Endothelial cell of umbilical vein (primary cell): ENCODE data around the gene ETS1. TPM values are rescaled to one million over a fixed set of nuclear protein-coding genes. Genes with fewer than 3 reads are reported as not detected.

Experiments
- BruUV-seq: library from RNA; stranded (reverse); fragments of 400-500 nt; replicated peaks from 2 replicates; lab custom pipeline; 2021; lab: Mats Ljungman, UMichigan
- CTCF ChIA-PET: fragments of 300-600, 350-600 bp; sonication (Branson Sonifier 250); formaldehyde crosslinking; loops from one replicate; lab custom pipeline; 2021; ENCODE audit warnings: antibody characterized with exemption, inconsistent platforms; lab: Charles Lee
- POLR2A ChIA-PET: fragments of 300-600, 350-600 bp; sonication (Branson Sonifier 250); formaldehyde crosslinking; loops from one replicate; lab custom pipeline; 2021; ENCODE audit warnings: antibody characterized with exemption, inconsistent platforms; lab: Charles Lee
- DNase-seq: peaks from one replicate; pipeline ENCODE4 v3.0.0-alpha.2; 2011; ENCODE audit warnings: low read depth, low spot score
- FAIRE-seq: peaks from 2 replicates; lab custom pipeline; 2011; peaks lifted over from hg19 to GRCh38; lab: Jason Lieb, UNC
- H2AFZ ChIP-seq: 2 replicates; pipeline ENCODE4 v1.6.0; 2012; ENCODE audit warnings: low read depth, low read length, control low read depth, inconsistent platforms
- H3K27ac ChIP-seq: 2 replicates; pipeline ENCODE4 v1.5.1; 2011; ENCODE audit warnings: low read depth, mild to moderate bottlenecking, control low read depth, low read length, moderate library complexity; ENCODE audit not compliant: insufficient read depth
- H3K27me3 ChIP-seq, 2 experiments: 2 replicates each; pipeline versions ENCODE4 v1.6.0 to v1.6.1; 2011; ENCODE audit warnings: low read length in 2 of 2, mixed read lengths in 1 of 2; ENCODE audit not compliant: control insufficient read depth in 2 of 2, insufficient read depth in 2 of 2
- H3K36me3 ChIP-seq, 2 experiments: 2 replicates in 1 of 2; 3 replicates in 1 of 2; pipeline ENCODE4 v1.5.1; 2011; ENCODE audit warnings: low read length in 2 of 2, mild to moderate bottlenecking in 1 of 2, moderate library complexity in 1 of 2; ENCODE audit not compliant: control insufficient read depth in 2 of 2, insufficient read depth in 2 of 2; ENCODE audit errors: extremely low read depth in 1 of 2
- H3K4me1 ChIP-seq: 3 replicates; pipeline ENCODE4 v1.5.1; 2011; ENCODE audit warnings: mild to moderate bottlenecking, low read length; ENCODE audit not compliant: control insufficient read depth, insufficient read depth; ENCODE audit errors: extremely low read depth
- H3K4me2 ChIP-seq: 2 replicates; pipeline ENCODE4 v1.6.1; 2011; ENCODE audit warnings: low read length, control low read depth, mixed read lengths; ENCODE audit not compliant: insufficient read depth
- H3K4me3 ChIP-seq, 3 experiments: fragments of 200-600 bp in 1 of 3; sonication (generic), shearing (Covaris generic) in 1 of 3; replicated peaks in 1 of 3; 2 replicates each; pipeline ENCODE4 v1.5.1; 2011 to 2016; ENCODE audit warnings: control low read depth in 3 of 3, low read length in 3 of 3, mild to moderate bottlenecking in 2 of 3, inconsistent platforms in 1 of 3, low read depth in 1 of 3, moderate library complexity in 1 of 3; ENCODE audit not compliant: insufficient read depth in 1 of 3
- H3K79me2 ChIP-seq: 2 replicates; pipeline ENCODE4 v1.6.0; 2012; ENCODE audit warnings: low read length, inconsistent platforms; ENCODE audit not compliant: control insufficient read depth, insufficient read depth
- H3K9ac ChIP-seq: replicated peaks from 2 replicates; pipeline ENCODE3; 2011; ENCODE audit warnings: low read length, control low read depth; ENCODE audit not compliant: insufficient read depth; ENCODE audit errors: extremely low read depth
- H3K9me1 ChIP-seq: replicated peaks from 3 replicates; pipeline ENCODE4 v1.6.0; 2011; ENCODE audit warnings: mild to moderate bottlenecking, low read length; ENCODE audit not compliant: control insufficient read depth, insufficient read depth; ENCODE audit errors: extremely low read depth
- H3K9me3 ChIP-seq: replicated peaks from 2 replicates; pipeline ENCODE4 v1.5.1; 2012; ENCODE audit warnings: low read length, inconsistent platforms; ENCODE audit not compliant: control insufficient read depth, insufficient read depth
- H4K20me1 ChIP-seq: replicated peaks from 2 replicates; pipeline ENCODE3; 2011; ENCODE audit warnings: mild to moderate bottlenecking, low read length; ENCODE audit not compliant: control insufficient read depth, insufficient read depth; ENCODE audit errors: extremely low read depth
- EZH2 ChIP-seq: IDR thresholded peaks from 2 replicates; pipeline ENCODE4 v1.6.1; 2012; ENCODE audit warnings: borderline replicate concordance, low read depth, mild to moderate bottlenecking, moderate library complexity, low read length, inconsistent platforms; ENCODE audit not compliant: severe bottlenecking
- FOS ChIP-seq: IDR thresholded peaks from 2 replicates; pipeline ENCODE4 v1.6.1; 2011; ENCODE audit warnings: mild to moderate bottlenecking, low read length, moderate library complexity, borderline replicate concordance; ENCODE audit not compliant: insufficient read depth
- GATA2 ChIP-seq: IDR thresholded peaks from 2 replicates; pipeline ENCODE4 v1.7.0; 2011; ENCODE audit warnings: low read depth, mild to moderate bottlenecking, moderate library complexity, mixed read lengths, low read length; ENCODE audit not compliant: insufficient read length, insufficient read depth
- JUN ChIP-seq: IDR thresholded peaks from 2 replicates; pipeline ENCODE4 v1.6.1; 2011; ENCODE audit warnings: borderline replicate concordance, low read depth; ENCODE audit not compliant: insufficient read length, insufficient read depth
- MYC ChIP-seq: IDR thresholded peaks from one replicate; pipeline ENCODE4 v1.6.1; 2011; ENCODE audit warnings: mild to moderate bottlenecking, low read depth, low read length
- POLR2A ChIP-seq: IDR thresholded peaks from 2 replicates; pipeline ENCODE4 v1.6.1; 2012; ENCODE audit warnings: low read depth, mild to moderate bottlenecking, control low read depth, low read length
- POLR2AphosphoS5 ChIP-seq: IDR thresholded peaks from 2 replicates; pipeline ENCODE4 v1.6.1; 2012; ENCODE audit warnings: low read depth, mild to moderate bottlenecking, control low read depth, low read length, moderate library complexity; ENCODE audit not compliant: insufficient read depth
- dilution Hi-C: fragments of 300-500 bp; cut with MboI; formaldehyde crosslinking; loops from one replicate; pipeline ENCODE4 v1.15.0; 2019; ENCODE audit warnings: low sequenced_read_pairs; ENCODE audit not compliant: extremely low pct_ligation_motif_present
- intact Hi-C: fragments of 100-400 bp; cut with micrococcal nuclease; formaldehyde crosslinking; loops from one replicate; pipeline ENCODE4 v1.10.0; 2022
- polyA plus RNA-seq, 4 experiments: library from polyadenylated mRNA; depleted of rRNA in 3 of 4; stranded (reverse) in 3 of 4; unstranded in 1 of 4; fragments of >200 nt; gene quantifications; 2 replicates each; pipeline versions ENCODE4 v1.2.1 to v1.2.3, GENCODE V29; 2011 to 2012; ENCODE audit warnings: missing spikeins in 1 of 4
- total RNA-seq: library from RNA; stranded (reverse); gene quantifications from 2 replicates; pipeline ENCODE4 v1.2.3, GENCODE V29; 2021
- TF ChIP-seq, protein P1 (sequence below): IDR thresholded peaks from 2 replicates; pipeline ENCODE4 v1.6.1; 2011; ENCODE audit not compliant: insufficient read depth, insufficient read length
- TF ChIP-seq, protein P2 (sequence below), 2 donors: IDR thresholded peaks; 1 replicate in 1 of 2; 2 replicates in 1 of 2; pipeline ENCODE4 v1.5.1; 2011; ENCODE audit warnings: low read length in 2 of 2, mild to moderate bottlenecking in 2 of 2, moderate library complexity in 2 of 2, control low read depth in 1 of 2, inconsistent platforms in 1 of 2, low read depth in 1 of 2; ENCODE audit not compliant: insufficient read depth in 1 of 2; ENCODE audit errors: extremely low read depth in 1 of 2

The ETS1 gene
- total and polyA plus RNA-seq, 2 donors (not counting 3 experiments of a cell fraction or from before 2014, with no cell fraction given), result 34.2 to 115 TPM

DNA sequence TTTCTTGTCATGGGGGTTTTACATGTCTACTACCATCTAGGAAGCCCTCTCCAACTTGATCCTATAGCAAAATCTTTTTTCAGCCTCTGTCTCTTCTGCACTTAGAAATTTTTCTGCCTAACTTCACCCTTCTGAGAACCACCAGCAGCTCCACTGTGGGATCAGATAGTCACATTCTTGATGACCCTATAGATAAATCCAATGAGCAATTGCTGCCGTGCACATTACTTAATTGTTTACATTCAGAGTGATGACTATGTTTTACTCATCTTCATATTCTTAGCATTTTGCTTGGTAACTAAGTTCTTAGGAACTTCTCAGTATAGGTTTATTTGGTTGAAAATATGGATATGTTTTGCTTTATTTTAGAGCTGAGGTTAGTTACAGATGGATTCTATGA lies 12.4 kb upstream of the ETS1 start:
- H3K9me3 ChIP-seq, result no peaks in the 10 kb centered on the region
- H3K9ac ChIP-seq, result no peak overlapping the region
- TF ChIP-seq MYC, result no peak
- no peak for TF ChIP-seq JUN
- TF ChIP-seq GATA2, result no peak
- TF ChIP-seq EZH2, result no peak
- no peak for TF ChIP-seq POLR2A
- TF ChIP-seq POLR2AphosphoS5, result no peak
- TF ChIP-seq, protein P1, sequence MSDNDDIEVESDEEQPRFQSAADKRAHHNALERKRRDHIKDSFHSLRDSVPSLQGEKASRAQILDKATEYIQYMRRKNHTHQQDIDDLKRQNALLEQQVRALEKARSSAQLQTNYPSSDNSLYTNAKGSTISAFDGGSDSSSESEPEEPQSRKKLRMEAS, result no peak
- TF ChIP-seq FOS, result no peak
- TF ChIP-seq, protein P2, sequence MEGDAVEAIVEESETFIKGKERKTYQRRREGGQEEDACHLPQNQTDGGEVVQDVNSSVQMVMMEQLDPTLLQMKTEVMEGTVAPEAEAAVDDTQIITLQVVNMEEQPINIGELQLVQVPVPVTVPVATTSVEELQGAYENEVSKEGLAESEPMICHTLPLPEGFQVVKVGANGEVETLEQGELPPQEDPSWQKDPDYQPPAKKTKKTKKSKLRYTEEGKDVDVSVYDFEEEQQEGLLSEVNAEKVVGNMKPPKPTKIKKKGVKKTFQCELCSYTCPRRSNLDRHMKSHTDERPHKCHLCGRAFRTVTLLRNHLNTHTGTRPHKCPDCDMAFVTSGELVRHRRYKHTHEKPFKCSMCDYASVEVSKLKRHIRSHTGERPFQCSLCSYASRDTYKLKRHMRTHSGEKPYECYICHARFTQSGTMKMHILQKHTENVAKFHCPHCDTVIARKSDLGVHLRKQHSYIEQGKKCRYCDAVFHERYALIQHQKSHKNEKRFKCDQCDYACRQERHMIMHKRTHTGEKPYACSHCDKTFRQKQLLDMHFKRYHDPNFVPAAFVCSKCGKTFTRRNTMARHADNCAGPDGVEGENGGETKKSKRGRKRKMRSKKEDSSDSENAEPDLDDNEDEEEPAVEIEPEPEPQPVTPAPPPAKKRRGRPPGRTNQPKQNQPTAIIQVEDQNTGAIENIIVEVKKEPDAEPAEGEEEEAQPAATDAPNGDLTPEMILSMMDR (IDR thresholded peaks at IDR 0.05; ENCODE audit: extremely low read depth in 1 of 2, insufficient read depth in 1 of 2, low read depth in 1 of 2, low read length in 2 of 2), result no peak
- H3K27me3 ChIP-seq, result no peaks in the 10 kb centered on the region
- dilution Hi-C loops (no loop called here), intact Hi-C loops (no loop called here)
- H3K4me3 ChIP-seq, result no peak overlapping the region
- no peaks in the 10 kb centered on the region for H3K36me3 ChIP-seq
- no peak overlapping the region for H3K27ac ChIP-seq
- DNase-seq (no peak), FAIRE-seq (no peak)
- H2AFZ ChIP-seq, result no peak overlapping the region
- ChIA-PET CTCF (interaction anchor here (0.8 kb wide), 1 partner anchor 11 kb away, joined by 3 read pairs; no protein-coding TSS in a partner anchor), POLR2A (no interaction called here)
- no peaks in the 10 kb centered on the region for H3K9me1 ChIP-seq
- H3K79me2 ChIP-seq, result no peaks in the 10 kb centered on the region
- no peak overlapping the region for H3K4me2 ChIP-seq
- H3K4me1 ChIP-seq, result peaks cover 6% of the 10 kb centered on the region
- no peaks in the 10 kb centered on the region for H4K20me1 ChIP-seq
- BruUV-seq, result no TSS peak
